ENCODE measurements around the gene PACRG.

PACRG gene

GRCh38 chr6:163127587-163127986 lies 399.8 kb downstream of the PACRG start:
- DNase-seq (ENCODE audit: low read depth): no peak
- H3K4me3 ChIP-seq (ENCODE audit: control insufficient read depth, low read depth, low read length): no peak overlapping the region
- TF ChIP-seq, protein P1, sequence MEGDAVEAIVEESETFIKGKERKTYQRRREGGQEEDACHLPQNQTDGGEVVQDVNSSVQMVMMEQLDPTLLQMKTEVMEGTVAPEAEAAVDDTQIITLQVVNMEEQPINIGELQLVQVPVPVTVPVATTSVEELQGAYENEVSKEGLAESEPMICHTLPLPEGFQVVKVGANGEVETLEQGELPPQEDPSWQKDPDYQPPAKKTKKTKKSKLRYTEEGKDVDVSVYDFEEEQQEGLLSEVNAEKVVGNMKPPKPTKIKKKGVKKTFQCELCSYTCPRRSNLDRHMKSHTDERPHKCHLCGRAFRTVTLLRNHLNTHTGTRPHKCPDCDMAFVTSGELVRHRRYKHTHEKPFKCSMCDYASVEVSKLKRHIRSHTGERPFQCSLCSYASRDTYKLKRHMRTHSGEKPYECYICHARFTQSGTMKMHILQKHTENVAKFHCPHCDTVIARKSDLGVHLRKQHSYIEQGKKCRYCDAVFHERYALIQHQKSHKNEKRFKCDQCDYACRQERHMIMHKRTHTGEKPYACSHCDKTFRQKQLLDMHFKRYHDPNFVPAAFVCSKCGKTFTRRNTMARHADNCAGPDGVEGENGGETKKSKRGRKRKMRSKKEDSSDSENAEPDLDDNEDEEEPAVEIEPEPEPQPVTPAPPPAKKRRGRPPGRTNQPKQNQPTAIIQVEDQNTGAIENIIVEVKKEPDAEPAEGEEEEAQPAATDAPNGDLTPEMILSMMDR (IDR thresholded peaks at IDR 0.05; ENCODE audit: control insufficient read depth, insufficient read depth, low read depth, low read length, missing control alignments): no peak

GRCh38 chr6:163128324-163128723 lies 400.6 kb downstream of the PACRG start:
- no peak overlapping the region for H3K4me3 ChIP-seq (ENCODE audit: control insufficient read depth, low read depth, low read length)
- DNase-seq (ENCODE audit: low read depth): no peak
- TF ChIP-seq, protein P1 (IDR thresholded peaks at IDR 0.05; ENCODE audit: control insufficient read depth, insufficient read depth, low read depth, low read length, missing control alignments): no peak

- H3K4me3 ChIP-seq (ENCODE audit: control insufficient read depth, low read depth, low read length): no peak overlapping the region
- TF ChIP-seq, protein P1 (IDR thresholded peaks at IDR 0.05; ENCODE audit: control insufficient read depth, insufficient read depth, low read depth, low read length, missing control alignments): no peak
- DNase-seq (ENCODE audit: low read depth): no peak
These were observed 404.4 kb downstream of the PACRG start for GRCh38 chr6:163132050-163132750.

DNA sequence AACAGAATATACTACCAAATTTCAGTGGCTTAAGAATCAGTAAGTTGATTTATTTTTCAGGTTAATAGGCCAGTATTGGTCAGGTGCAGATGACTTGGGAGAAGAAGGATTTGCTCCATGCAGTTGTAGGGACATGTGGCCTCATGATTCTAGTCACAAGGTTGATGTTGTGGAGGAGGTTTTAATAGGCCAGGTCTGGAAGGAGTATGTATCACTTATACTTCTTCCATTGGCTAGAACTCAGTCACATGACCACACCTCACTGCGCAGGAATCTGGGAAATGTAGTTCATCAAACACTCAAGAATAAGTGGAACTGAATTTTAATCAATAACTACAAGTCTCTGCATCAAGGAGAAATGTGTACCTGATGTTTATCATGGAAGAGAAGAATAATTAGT lies 405.2 kb downstream of the PACRG start:
- TF ChIP-seq, protein P1 (IDR thresholded peaks at IDR 0.05; ENCODE audit: control insufficient read depth, insufficient read depth, low read depth, low read length, missing control alignments): no peak
- no peak for DNase-seq (ENCODE audit: low read depth)
- H3K4me3 ChIP-seq (ENCODE audit: control insufficient read depth, low read depth, low read length): no peak overlapping the region

DNA sequence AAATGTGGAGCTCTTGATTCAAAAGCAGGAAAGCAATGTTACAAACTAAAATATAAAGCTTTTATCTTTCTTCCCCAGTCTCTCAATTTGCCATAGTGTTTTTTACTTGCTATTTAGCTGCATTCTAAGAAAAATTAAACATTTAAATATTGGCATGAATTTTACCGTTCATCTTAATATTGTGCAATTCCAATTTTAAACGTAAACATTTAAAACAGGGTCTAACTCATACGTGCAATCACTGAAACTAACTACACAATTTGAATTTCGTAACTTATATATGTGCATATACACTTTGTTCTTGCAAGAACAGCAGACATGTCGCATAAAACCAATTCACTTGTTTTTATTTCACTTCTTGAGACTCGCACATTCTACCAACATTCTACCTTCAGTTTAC lies 405.9 kb downstream of the PACRG start:
- H3K4me3 ChIP-seq (ENCODE audit: control insufficient read depth, low read depth, low read length): no peak overlapping the region
- TF ChIP-seq, protein P1 (IDR thresholded peaks at IDR 0.05; ENCODE audit: control insufficient read depth, insufficient read depth, low read depth, low read length, missing control alignments): no peak
- no peak for DNase-seq (ENCODE audit: low read depth)

- DNase-seq (ENCODE audit: low read depth): no peak
- H3K4me3 ChIP-seq (ENCODE audit: control insufficient read depth, low read depth, low read length): no peak overlapping the region
- TF ChIP-seq, protein P1 (IDR thresholded peaks at IDR 0.05; ENCODE audit: control insufficient read depth, insufficient read depth, low read depth, low read length, missing control alignments): no peak
These were observed 409.1 kb downstream of the PACRG start for GRCh38 chr6:163136681-163137397.
